Neural progenitor cell (in vitro differentiated cells): ENCODE data around the gene TM9SF3.

Experiments
- CTCF ChIP-seq: fragments of 200-600 bp; sonication (generic); IDR thresholded peaks from 2 replicates; pipeline ENCODE4 v1.5.1; 2017; ENCODE audit warnings: antibody characterized with exemption, mild to moderate bottlenecking
- EZH2phosphoT487 ChIP-seq: fragments of 200-600 bp; sonication (generic); IDR thresholded peaks from 2 replicates; pipeline ENCODE4 v1.6.1; 2017; ENCODE audit warnings: antibody characterized with exemption

GRCh38 chr10:96614515-96614914, 27.7 kb upstream of the TM9SF3 start:
- no peak for TF ChIP-seq CTCF
- no peak for TF ChIP-seq EZH2phosphoT487
